ENCODE results near the gene PAM16.
A peak's percentile ranks its signal among the peaks of the same experiment; 100 is the strongest.
"Not testable (repeated sequence)": the region's sequence is repeated elsewhere in the genome, so short reads cannot be mapped to it uniquely, and the experiment has no call there.

Gene PAM16

GRCh38 chr16:4350365-4350786 lies 745 bp downstream of the PAM16 start:
- DNase-seq, result no peak

- DNase-seq, result no peak
These were observed 1.8 kb downstream of the PAM16 start for GRCh38 chr16:4349332-4349731.

DNA sequence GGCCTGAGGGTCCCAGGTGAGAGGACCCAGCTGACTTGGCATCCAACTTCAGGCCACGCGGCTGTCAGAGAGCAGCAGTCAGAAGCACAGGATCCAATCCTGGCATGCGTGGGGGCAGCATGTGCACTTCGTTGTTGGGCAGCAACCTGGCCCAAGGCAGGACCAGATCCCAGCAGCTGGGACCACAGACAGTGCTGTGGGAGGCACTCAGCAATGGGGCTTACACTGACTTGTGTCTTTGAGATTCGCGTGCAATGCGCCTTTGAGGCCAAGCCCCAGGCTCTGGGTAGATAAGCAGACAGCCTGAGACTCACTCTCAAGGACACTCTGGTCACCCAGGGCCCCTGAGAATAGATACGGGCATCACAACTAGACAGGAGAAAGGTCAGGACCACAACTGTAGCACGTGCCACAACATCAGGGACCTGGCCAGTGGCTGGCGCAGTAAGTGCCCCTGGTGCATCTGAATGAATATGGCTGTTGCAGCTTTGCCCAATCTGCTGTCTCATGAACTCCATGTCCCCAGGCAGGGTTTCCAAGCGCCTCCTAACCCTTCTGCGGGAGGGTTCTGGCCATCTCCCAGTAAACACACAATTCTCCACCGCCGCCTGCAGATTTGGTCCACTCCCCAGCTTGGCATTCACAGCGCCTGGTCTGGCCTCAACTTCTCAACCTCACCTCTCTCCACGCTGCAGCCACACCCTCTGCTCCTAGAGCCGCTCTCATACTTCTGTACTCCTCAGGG lies 3.2 kb downstream of the PAM16 start:
- no peak for DNase-seq

DNA sequence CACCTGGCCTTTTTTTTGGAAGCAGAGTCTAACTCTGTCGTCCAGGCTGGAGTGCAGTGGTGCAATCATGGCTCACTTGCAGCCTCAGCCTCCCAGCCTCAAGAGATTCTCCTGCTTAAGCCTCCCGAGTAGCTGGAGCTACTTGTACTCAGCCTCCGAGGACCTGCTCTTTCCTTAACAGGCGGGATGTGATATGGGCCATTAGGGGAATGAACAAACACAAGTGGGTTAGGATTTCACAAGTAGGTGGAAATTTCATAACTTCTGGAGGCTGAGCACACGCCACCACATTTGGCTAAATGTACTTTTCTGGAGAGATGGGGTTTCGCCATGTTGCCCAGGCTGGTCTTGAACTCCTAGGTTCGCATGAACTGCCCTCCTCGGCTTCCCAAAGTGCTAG lies 4.1 kb downstream of the PAM16 start:
- DNase-seq, result no peak

DNA sequence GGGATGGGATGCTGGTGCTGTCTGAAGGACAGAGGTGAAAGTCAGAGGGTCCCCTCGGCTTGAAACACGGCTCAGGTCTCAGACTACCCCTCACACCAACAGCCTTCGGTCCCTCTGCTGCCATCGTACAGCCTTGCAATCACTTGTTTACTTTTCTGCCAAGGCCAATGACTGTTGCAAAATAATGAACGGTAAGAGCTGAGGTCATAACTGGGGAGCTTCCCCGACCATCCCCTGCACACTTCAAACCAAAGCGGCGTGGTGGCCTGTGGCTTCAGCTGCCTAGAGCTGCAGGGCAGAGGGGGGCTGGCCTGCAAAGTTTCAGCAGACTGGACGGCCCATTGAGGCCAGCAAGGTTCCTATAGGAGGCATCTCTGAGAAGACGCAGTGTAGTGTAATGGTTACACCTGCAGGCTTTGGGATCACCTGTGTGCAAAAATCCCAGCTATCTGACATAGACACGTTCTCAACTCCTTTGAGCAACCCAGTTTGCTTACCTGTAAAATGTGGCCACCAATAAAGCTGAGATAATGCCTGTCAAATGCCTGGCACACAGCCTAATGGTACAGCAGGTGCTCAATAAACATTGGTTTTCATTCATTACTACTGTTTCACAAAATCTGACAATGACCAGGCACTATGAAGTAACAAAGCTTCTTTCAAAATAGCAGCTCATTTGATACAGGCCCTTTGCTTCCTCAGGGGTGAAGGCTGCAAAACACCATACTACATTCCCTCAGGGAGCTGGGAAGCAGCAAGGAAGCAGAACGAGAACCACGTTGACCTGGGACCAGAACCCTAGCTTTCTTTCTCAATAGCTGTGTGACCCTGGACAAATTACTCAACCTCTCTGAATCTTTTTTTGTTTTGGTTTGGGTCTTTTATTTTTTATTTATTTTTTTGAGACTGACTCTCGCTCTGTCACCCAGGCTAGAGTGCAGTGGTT lies 5.0 kb downstream of the PAM16 start:
- no peak for DNase-seq

- peak; percentile 50 to 52 for DNase-seq
These were observed 5.9 kb downstream of the PAM16 start for GRCh38 chr16:4344983-4345835.

GRCh38 chr16:4344300-4344982 lies 6.7 kb downstream of the PAM16 start:
- DNase-seq, result not testable (repeated sequence)

- no peak for DNase-seq
These were observed 8.0 kb downstream of the PAM16 start for GRCh38 chr16:4342866-4343744.

- no peak for DNase-seq
These were observed 9.9 kb downstream of the PAM16 start for GRCh38 chr16:4341250-4341649.

DNA sequence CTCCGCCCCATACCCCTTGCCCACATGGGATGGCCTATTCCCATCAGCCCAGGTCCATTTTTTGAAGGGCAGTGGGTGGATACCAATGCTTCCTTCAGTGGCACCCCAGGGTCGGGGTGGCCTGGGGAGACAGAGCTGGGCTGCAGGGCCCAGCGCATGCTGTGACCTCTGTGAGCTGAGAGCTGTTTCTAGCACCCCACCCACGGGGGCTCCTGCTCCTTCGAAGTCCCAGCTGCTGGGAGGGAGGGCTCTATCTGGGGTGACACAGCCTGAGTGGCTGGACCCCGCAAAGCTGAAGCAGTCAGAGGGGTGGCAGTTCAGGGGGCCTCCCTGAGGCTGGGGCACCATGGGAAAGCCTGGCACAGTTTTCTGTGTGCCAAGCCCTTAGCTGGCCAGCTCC lies 10.7 kb downstream of the PAM16 start:
- no peak for DNase-seq

DNA sequence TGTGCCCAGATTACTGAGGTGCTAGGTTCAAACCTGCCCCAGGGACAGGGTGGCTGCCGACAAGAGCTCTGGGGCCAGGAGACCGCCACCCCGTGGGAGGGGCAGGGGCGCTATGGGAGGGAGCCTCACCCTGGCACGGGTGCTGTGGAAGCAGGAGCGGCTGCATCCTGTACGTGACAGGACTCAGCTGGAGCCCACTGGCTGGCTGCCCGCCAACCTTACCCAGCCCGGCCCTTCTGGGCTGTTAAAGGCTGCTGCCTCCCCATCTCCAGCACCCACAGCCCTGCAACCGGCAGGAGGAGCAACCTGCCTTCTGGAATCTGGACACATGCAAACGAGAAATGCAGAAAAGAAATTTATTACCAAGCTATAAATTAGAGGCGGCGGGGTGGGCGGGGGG lies 11.2 kb downstream of the PAM16 start:
- peak in 1 of 2 experiments; percentile 68 for DNase-seq

DNA sequence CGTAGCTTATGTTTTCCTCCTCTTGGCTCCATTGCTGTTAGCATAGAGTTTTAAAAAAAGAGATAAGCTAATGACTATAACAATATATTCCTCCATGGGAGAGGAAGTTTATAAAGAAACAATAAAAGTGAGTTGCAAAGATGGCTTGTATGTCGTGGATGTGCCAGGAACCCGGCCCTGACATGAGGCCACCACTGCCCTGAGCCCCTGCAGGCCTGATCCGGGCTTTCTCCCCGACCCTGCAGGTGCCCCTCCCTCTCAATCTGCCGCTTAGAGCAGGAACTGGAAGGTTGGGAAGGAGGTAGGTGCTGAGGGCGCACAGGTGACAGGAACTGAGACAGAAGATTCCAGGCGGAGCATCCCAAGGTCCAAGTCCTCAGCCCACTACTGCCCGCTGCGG lies 11.7 kb downstream of the PAM16 start:
- DNase-seq, result no peak

- no peak for DNase-seq
These were observed 12.3 kb downstream of the PAM16 start for GRCh38 chr16:4338712-4339299.

- DNase-seq, result no peak
These were observed 13.0 kb downstream of the PAM16 start for GRCh38 chr16:4338125-4338582.

- no peak for DNase-seq
These were observed 13.5 kb downstream of the PAM16 start for GRCh38 chr16:4337540-4338088.

DNA sequence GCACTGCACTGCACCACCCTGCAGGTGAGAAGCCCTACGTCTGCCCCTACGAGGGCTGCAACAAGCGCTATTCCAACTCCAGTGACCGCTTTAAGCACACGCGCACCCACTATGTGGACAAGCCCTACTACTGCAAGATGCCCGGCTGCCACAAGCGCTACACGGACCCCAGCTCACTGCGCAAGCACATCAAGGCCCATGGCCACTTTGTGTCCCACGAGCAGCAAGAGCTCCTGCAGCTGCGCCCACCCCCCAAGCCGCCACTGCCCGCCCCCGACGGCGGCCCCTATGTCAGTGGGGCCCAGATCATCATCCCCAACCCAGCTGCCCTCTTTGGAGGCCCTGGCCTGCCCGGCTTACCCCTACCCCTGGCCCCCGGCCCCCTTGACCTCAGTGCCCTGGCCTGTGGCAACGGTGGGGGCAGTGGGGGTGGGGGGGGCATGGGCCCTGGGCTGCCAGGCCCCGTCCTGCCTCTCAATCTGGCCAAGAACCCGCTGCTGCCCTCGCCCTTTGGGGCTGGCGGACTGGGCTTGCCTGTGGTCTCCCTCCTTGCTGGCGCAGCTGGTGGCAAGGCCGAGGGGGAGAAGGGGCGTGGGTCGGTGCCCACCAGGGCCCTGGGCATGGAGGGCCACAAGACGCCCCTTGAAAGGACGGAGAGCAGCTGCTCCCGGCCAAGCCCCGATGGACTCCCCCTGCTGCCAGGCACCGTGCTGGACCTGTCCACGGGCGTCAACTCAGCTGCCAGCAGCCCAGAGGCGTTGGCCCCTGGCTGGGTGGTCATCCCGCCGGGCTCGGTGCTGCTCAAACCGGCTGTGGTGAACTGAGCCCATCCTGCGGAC lies 14.2 kb downstream of the PAM16 start:
- DNase-seq, result no peak

GRCh38 chr16:4334724-4335495 lies 16.2 kb downstream of the PAM16 start:
- DNase-seq, result no peak

DNA sequence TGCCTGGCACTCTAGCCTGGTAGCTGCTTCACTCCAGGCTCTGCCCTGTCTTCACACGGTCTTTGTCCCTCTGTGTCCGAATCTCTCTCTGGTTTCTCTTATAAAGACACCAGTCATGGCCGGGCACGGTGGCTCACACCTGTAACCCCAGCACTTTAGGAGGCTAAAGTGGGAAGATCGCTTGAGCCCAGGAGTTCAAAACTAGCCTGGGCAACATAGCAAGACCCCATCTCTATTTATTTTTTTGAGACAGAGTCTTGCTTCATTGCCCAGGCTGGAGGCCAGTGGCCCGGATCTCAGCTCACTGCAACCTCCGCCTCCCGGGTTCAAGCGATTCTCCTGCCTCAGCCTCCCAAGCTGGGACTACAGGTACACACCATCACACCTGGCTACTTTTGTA lies 17.4 kb downstream of the PAM16 start:
- not testable (repeated sequence) for DNase-seq

- no peak for DNase-seq
These were observed 17.8 kb downstream of the PAM16 start for GRCh38 chr16:4333308-4333638.
